HAP-1 (cell line): ENCODE data around the gene POGK.
"Not testable (repeated sequence)": the region's sequence is repeated elsewhere in the genome, so short reads cannot be mapped to it uniquely, and the experiment has no call there.

Source experiments
- DNase-seq, 2 experiments: peaks; one replicate each; pipeline ENCODE4 v3.0.0-alpha.2; 2016 to 2020; ENCODE audit warnings: low spot score in 2 of 2
- H3K27me3 ChIP-seq: fragments of 250-450 bp; sonication (Bioruptor Pico); 2 replicates; pipeline ENCODE4 v1.5.1; 2020; ENCODE audit warnings: low read depth, mild to moderate bottlenecking, moderate library complexity
- H3K36me3 ChIP-seq: fragments of 250-450 bp; sonication (Bioruptor Pico); replicated peaks from 2 replicates; pipeline ENCODE4 v1.5.1; 2020; ENCODE audit warnings: mild to moderate bottlenecking
- H3K4me1 ChIP-seq: fragments of 250-450 bp; sonication (Bioruptor Pico); 2 replicates; pipeline ENCODE4 v1.5.1; 2020; ENCODE audit warnings: mild to moderate bottlenecking
- H3K4me3 ChIP-seq: fragments of 250-450 bp; sonication (Bioruptor Pico); 2 replicates; pipeline ENCODE4 v1.5.1; 2020; ENCODE audit warnings: mild to moderate bottlenecking, moderate library complexity
- H3K9me3 ChIP-seq: fragments of 250-450 bp; sonication (Bioruptor Pico); 2 replicates; pipeline ENCODE4 v1.5.1; 2020; ENCODE audit warnings: mild to moderate bottlenecking, moderate library complexity
- in situ Hi-C: fragments of 300-500 bp; cut with MboI; formaldehyde crosslinking; loops from 3 replicates; pipeline ENCODE4 v1.14.3; 2020; ENCODE audit warnings: low sequenced_read_pairs, inconsistent platforms, mixed read lengths

The POGK gene

DNA sequence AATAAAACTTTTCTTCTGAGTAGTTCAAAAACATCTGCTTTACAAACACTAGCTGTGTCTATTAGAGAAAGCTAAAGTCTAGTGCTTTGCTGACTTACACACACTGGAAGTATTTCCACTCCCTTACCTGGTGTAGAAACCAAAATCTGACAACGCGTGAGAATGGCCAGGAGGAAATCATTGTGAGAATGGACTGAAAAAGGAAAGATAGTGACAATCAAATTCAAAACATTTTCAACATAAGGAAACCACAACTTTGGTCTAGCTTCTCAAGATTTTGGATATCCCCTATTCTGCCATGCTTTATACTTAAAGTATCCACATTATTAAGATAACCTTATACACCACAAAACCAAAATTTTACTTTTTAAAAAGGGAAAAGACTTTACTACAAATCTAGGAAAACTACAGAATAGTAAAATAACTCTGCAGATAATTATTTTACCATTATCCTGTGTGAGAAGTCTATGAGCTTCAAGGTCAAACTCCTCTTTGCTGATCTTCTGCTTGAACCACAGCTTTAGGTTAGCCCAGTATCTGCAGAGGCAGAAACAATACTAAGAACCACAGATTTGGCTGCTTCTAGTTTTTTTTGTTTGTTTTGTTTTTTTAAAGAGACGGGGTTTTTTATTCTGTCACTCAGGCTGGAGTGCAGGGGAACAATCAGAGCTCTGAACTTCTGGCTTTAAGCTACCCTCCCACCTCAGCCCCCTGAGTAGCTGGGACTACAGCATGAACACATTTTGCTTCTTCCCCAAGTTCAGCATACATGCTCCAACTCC, 30.2 kb downstream of the POGK start:
- in situ Hi-C loops = no loop called here
- Histone ChIP-seq H3K4me1 (peaks cover 7% of the 10 kb centered on the region), H3K36me3 (peaks cover 21% of the 10 kb centered on the region), H3K27me3 (no peaks in the 10 kb centered on the region), H3K4me3 (no peak overlapping the region), H3K9me3 (no peaks in the 10 kb centered on the region)
- DNase-seq = no peak

DNA sequence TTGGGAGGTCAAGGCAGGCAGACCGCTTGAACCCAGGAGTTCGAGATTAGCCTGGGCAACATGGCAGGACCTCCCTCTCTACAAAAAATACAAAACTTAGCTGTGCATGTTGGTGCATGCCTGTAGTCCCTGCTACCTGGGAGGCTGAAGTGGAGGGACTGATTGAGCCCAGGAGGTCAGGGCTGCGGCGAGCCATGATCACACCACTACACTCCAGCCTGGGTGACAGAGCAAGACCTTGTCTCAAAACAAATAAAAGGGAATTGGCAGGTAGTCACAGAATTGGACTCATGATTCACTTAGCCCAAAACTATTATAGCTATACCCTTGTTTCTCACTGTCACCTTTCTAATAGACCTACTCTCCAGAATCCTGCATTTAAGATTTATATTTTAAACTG, 31.3 kb downstream of the POGK start:
- Histone ChIP-seq H3K4me1 (peaks cover 11% of the 10 kb centered on the region), H3K27me3 (no peaks in the 10 kb centered on the region), H3K36me3 (peaks cover 21% of the 10 kb centered on the region), H3K4me3 (no peak overlapping the region), H3K9me3 (no peaks in the 10 kb centered on the region)
- no peak for DNase-seq
- in situ Hi-C loops = no loop called here

DNA sequence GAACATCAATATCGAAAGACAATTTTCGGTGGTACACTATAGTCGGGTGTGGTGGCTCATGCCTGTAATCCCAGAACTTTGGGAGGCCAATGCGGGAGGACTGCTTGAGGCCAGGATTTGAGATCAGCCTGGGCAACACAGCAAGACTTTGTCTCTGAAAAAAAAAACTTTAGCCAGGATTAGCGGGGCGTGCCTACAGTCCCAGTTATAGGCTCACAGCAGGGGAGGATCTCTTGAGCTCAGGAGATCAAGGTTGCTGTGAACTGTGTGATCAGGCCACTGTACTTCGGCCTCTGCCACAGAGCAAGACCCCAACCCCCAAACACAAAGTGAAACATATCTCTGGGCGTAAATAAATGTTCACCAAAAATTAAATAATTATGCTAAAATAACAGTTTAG, 35.2 kb downstream of the POGK start:
- peaks cover 15% of the 10 kb centered on the region for H3K4me1 ChIP-seq
- no peaks in the 10 kb centered on the region for H3K27me3 ChIP-seq
- DNase-seq = peak; percentile 31 to 42
- H3K36me3 ChIP-seq = no peaks in the 10 kb centered on the region
- in situ Hi-C loops = no loop called here
- no peaks in the 10 kb centered on the region; the same call in 1 of the 2 replicates for H3K9me3 ChIP-seq
- no peak overlapping the region for H3K4me3 ChIP-seq

DNA sequence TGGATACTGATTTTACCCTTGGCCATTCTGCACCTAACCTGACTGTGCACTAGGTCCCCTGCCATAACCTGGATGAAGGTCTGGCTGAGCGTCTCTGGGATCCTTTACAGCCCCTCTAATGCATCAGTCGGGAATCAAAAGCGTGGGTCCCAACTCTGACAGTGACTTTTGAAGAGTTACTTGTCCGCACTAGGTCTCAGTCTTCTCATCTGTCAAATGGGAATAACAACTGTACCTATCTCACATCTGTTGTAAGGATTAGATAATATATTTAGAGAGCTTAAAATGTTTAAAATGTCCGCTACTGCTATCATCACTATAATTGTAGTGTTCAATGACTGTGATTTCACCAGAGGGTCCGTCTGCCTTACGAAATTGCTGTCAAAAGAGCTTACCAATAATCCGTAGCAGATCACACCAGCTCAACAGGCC, 36.0 kb downstream of the POGK start:
- H3K4me1 ChIP-seq = peaks cover 15% of the 10 kb centered on the region
- H3K4me3 ChIP-seq = peak overlapping the region; percentile 77
- H3K36me3 ChIP-seq = no peaks in the 10 kb centered on the region
- no peak for DNase-seq
- no peaks in the 10 kb centered on the region; the same call in 1 of the 2 replicates for H3K9me3 ChIP-seq
- in situ Hi-C loops = no loop called here
- no peaks in the 10 kb centered on the region for H3K27me3 ChIP-seq

DNA sequence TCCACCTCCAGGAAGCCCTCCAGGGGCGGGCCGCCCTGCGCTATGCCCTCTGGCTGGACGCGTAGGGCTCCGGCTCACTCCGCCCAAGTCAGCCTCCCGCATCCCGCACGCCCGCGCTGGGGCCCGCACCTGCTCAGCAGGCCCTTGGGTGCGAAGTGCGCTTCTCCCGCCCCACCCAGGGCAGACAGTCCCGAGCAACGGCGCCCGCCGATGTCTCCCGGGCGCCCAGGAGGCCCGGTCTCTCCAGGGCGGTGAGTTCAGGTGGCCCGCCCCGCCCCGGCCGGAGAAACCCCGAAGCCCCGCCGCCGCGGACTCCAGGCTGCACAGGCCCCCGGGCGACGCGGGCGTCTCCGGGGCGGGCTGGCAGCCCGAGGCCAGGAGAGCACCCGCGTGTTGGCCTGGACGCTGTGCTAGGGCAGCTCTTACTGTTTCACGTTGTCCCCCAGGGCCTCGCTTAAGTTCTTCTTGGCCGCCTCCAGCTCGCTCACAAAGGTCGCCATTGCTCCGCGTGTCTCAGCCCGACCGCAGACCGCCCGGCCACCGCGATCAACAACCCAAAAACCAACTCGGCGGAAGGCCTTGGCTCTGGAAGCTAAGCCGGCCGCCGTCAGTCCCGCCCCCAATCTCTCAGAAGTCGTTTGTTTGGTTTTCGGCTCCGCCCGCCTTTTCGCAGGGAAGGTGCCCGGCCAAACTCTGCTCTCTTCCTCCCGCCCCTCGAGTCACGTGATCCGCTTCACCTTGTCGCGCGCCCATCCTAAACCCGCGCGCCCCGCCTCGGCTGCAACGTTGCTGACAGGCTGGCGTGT, 36.7 kb downstream of the POGK start, which contains the start of gene TADA1:
Gene TADA1, minus strand, starts transcription at position 531 of the 806 bp plus-strand sequence. Its CDS starts 31 bp downstream, at position 500.
- H3K4me3 ChIP-seq = peak within 1 kb of the TSS; percentile 77
- peak; percentile 97 to 99 for DNase-seq
- H3K9me3 ChIP-seq = no peaks in the 10 kb centered on the region; the same call in 1 of the 2 replicates
- H3K36me3 ChIP-seq = no peaks in the 10 kb centered on the region
- H3K27me3 ChIP-seq = no peaks in the 10 kb centered on the region
- in situ Hi-C loops = no loop called here
- H3K4me1 ChIP-seq = peaks cover 15% of the 10 kb centered on the region

DNA sequence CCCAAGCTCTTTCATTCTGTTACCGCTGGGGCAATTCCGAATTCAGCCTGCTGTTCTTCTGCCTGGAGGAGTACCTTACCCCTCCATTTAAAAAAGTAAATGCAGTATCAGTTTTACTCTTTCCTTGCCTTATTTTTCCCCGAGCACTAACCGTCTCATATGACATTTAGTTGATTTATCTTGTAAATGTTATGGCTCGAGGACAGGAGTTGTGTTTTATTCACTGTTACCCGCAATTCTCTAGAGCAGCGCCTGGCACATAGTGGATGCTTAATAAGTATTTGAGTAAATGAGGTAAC, 37.2 kb downstream of the POGK start:
- H3K4me1 ChIP-seq = peaks cover 10% of the 10 kb centered on the region
- peak overlapping the region; percentile 77 for H3K4me3 ChIP-seq
- in situ Hi-C loops = no loop called here
- no peak for DNase-seq
- H3K36me3 ChIP-seq = no peaks in the 10 kb centered on the region
- no peaks in the 10 kb centered on the region for H3K27me3 ChIP-seq
- H3K9me3 ChIP-seq = no peaks in the 10 kb centered on the region; the same call in 1 of the 2 replicates

DNA sequence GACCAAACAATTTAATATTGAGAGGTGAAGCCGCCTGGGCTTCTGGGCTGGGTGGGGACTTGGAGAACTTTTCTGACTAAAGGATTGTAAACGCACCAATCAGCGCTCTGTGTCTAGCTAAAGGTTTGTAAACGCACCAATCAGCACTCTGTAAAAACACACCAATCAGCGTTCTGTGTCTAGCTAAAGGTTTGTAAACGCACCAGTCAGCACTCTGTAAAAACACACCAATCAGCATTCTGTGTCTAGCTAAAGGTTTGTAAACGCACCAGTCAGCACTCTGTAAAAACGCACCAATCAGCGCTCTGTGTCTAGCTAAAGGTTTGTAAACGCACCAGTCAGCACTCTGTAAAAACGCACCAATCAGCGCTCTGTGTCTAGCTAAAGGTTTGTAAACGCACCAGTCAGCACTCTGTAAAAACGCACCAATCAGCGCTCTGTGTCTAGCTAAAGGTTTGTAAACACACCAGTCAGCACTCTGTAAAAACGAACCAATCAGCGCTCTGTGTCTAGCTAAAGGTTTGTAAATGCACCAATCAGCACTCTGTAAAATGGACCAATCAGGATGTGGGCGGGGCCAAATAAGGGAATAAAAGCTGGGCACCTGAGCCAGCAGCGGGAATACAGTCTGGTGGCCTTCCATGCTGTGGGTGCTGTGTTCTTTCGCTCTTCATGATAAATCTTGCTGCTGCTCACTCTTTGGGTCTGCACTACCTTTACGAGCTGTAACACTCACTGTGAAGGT, 39.1 kb downstream of the POGK start:
- H3K27me3 ChIP-seq, H3K36me3 ChIP-seq, DNase-seq, H3K9me3 ChIP-seq, H3K4me1 ChIP-seq, H3K4me3 ChIP-seq, in situ Hi-C loops: not testable (repeated sequence)

DNA sequence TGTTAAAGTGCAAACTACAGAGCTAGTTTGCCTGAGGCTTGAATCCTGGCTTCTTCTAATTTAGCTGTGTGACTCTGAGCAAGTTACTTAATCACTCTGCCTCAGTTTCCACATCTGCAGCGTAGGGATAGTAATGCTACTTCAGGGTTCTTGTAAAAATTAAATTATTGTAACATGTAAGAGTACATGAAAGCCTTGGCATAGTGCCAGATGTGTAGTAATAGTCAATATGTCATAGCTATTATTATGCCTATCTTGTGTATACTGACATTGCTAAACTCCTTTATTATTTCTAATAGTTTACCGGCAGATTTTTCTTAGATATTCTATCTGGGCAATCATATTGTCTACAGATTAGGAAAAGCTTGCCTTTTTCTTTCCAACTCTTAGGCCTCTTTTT, 43.6 kb downstream of the POGK start:
- Histone ChIP-seq H3K9me3 (no peaks in the 10 kb centered on the region; the same call in 1 of the 2 replicates), H3K4me1 (no peaks in the 10 kb centered on the region), H3K4me3 (no peak overlapping the region), H3K36me3 (no peaks in the 10 kb centered on the region), H3K27me3 (peaks cover 2% of the 10 kb centered on the region; the same call in 1 of the 2 replicates)
- in situ Hi-C loops = no loop called here
- DNase-seq = no peak

DNA sequence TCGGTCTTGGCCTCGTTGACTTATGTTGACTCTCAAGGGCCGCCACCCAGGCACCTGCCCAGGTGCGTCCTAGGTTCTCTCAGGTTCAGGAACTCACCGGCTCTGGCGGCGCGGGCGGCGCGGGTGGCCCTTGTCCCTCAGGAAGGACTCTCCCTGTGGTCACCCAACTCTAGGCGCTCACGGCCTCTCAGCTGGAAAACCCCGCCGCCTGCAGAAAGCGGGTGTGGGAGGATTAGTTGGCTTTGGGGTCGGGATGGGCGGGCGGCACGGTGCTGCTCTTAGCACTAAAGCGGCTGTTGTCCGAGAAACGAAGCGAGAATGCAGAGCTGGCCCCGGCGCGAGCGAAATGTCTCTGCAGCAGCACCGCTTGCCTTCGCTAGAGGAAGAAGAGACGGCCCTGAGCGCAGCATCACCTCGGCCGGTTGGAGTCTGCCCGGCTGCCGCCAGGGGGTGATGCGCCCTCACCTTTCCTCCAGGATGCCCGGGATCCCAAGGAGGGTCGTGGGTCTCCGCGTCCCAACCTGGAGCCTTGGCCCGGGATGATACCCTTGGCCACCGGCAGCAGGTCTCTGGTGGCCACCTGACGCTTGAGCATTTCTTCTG, 44.9 kb downstream of the POGK start:
- peaks cover 2% of the 10 kb centered on the region; the same call in 1 of the 2 replicates for H3K27me3 ChIP-seq
- no peak overlapping the region for H3K4me3 ChIP-seq
- H3K9me3 ChIP-seq = no peaks in the 10 kb centered on the region
- peaks cover 3% of the 10 kb centered on the region; the same call in 1 of the 2 replicates for H3K4me1 ChIP-seq
- no peaks in the 10 kb centered on the region for H3K36me3 ChIP-seq
- in situ Hi-C loops = no loop called here
- DNase-seq = peak in 1 of 2 experiments; percentile 26

DNA sequence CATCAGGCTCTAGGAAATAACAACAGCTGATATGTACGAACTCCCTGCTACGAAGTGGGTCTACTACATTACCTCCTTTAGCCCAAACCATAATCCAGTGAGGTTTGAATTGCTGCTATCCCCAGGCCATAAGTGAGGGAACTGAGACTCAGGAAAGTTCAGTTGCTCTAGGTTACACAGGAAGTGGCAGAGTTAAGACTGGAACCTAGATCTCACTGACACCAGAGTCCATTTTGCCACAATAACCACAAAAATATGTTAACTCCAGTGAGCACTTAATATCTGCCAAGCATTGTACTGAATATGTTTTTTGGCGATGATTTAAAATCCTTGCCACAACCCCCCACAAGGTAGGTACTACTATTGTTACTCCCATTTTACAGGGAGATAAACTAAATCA, 45.7 kb downstream of the POGK start:
- H3K4me1 ChIP-seq = peaks cover 3% of the 10 kb centered on the region; the same call in 1 of the 2 replicates
- no peak overlapping the region for H3K4me3 ChIP-seq
- H3K36me3 ChIP-seq = no peaks in the 10 kb centered on the region
- DNase-seq = no peak
- in situ Hi-C loops = no loop called here
- peaks cover 2% of the 10 kb centered on the region; the same call in 1 of the 2 replicates for H3K27me3 ChIP-seq
- H3K9me3 ChIP-seq = no peaks in the 10 kb centered on the region

DNA sequence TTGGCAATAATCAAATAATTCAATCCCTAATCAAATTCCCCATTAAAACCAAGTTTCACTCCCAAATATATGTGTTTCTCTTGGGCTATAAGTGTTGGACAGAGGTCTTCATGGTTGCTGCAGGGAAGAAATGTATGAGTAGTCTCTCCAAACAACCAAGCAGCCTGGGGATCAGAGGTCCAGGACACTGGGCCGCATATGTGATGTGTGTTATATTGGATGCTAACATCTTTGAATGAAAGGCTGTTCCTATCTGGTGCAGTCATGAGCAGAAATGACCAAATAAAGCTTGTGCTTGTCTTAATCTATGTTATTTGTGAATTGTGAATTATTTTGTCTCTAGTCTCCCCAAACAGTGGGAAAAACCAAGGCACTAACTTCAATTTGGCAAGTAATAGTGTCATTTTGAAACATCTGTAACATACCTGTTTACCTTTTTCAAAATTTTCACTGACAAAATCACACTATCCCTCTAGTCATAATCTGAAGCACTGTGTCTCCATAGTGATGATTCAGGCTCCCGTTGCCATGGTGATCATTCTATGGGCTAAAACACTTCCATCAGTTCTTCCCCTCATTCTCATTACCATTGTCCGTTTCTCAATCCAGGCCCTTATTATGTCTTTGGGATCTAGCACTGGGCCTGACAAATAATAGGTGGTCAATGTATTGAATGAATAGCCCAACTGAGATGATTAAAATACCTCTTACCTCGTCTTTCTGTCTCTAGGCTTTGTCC, 49.3 kb downstream of the POGK start:
- no peak overlapping the region for H3K4me3 ChIP-seq
- H3K9me3 ChIP-seq = no peaks in the 10 kb centered on the region
- in situ Hi-C loops = no loop called here
- peaks cover 3% of the 10 kb centered on the region; the same call in 1 of the 2 replicates for H3K4me1 ChIP-seq
- H3K27me3 ChIP-seq = peaks cover 11% of the 10 kb centered on the region
- H3K36me3 ChIP-seq = no peaks in the 10 kb centered on the region
- peak; percentile 40 to 45 for DNase-seq

DNA sequence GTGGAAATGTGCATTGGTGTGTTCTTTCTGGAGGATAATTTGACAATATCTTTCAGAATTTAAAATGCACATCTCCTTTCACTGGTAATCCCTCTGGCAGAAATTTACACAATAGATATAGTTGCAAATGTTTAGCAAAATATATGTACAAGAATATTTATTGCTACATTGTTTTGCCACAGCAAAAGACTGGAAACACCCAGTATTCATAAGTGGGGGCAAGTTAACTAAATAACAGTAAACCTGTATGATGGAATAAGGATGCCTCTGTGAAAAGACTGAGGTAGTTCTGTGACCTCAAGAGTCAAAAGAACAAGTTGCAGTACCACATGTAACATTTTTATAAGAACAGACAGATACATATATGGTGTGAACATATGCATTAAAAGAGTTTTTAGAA, 50.5 kb downstream of the POGK start:
- H3K27me3 ChIP-seq = peaks cover 11% of the 10 kb centered on the region
- no peaks in the 10 kb centered on the region for H3K36me3 ChIP-seq
- DNase-seq = no peak
- H3K4me3 ChIP-seq = no peak overlapping the region
- peaks cover 3% of the 10 kb centered on the region; the same call in 1 of the 2 replicates for H3K4me1 ChIP-seq
- in situ Hi-C loops = no loop called here
- no peaks in the 10 kb centered on the region for H3K9me3 ChIP-seq

DNA sequence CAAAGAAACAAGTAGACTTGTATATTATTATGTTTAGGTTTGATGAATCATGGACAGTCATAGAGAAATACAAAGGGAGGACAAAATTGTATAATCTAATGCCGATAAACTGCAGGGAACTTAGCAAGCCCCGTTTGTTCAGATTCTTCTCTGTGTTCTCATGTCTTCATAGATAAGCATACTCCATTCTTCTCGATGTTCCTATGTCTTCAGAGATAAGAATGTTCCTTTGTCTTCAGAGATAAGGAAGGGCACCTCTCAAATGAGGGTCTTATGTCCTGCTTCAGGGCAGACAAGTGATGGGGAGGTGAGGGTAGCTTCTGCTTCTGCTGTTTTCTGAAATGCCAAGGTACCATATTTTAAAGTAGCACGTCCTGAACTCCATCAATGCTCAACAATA, 56.5 kb downstream of the POGK start:
- H3K4me3 ChIP-seq = no peak overlapping the region
- 0 out of 2 replicates have a peak, but pooled peaks cover 2% of the 10 kb centered on the region for H3K9me3 ChIP-seq
- H3K36me3 ChIP-seq = no peaks in the 10 kb centered on the region
- H3K4me1 ChIP-seq = no peaks in the 10 kb centered on the region
- in situ Hi-C loops = no loop called here
- DNase-seq = no peak
- peaks cover 12% of the 10 kb centered on the region for H3K27me3 ChIP-seq
